Keratinocyte (primary cell): ENCODE data around the gene TMF1. TPM values are rescaled to one million over a fixed set of nuclear protein-coding genes. Genes with fewer than 3 reads are reported as not detected.

Source experiments
- DNase-seq: peaks from one replicate; pipeline ENCODE4 v3.0.0-alpha.2; 2011; ENCODE audit warnings: low read depth, missing footprints, low spot score
- FAIRE-seq: peaks from 2 replicates; lab custom pipeline; 2011; peaks lifted over from hg19 to GRCh38; lab: Jason Lieb, UNC
- H2AFZ ChIP-seq: 2 replicates; pipeline ENCODE4 v1.6.0; 2012; ENCODE audit warnings: low read length, control low read depth, inconsistent platforms; ENCODE audit not compliant: control insufficient read depth
- H3K27ac ChIP-seq: 2 replicates; pipeline ENCODE4 v1.5.1; 2011; ENCODE audit warnings: low read length; ENCODE audit not compliant: control insufficient read depth, insufficient read depth
- H3K27me3 ChIP-seq: 3 replicates; pipeline ENCODE4 v1.6.0; 2011; ENCODE audit warnings: low read length; ENCODE audit not compliant: control insufficient read depth, insufficient read depth; ENCODE audit errors: extremely low read depth
- H3K36me3 ChIP-seq, 2 experiments: 2 replicates in 1 of 2; 3 replicates in 1 of 2; pipeline ENCODE4 v1.5.1; 2011; ENCODE audit warnings: low read length in 2 of 2, mild to moderate bottlenecking in 1 of 2; ENCODE audit not compliant: control insufficient read depth in 2 of 2, insufficient read depth in 2 of 2; ENCODE audit errors: extremely low read depth in 1 of 2
- H3K4me1 ChIP-seq: 3 replicates; pipeline ENCODE4 v1.5.1; 2011; ENCODE audit warnings: low read length; ENCODE audit not compliant: control insufficient read depth, insufficient read depth; ENCODE audit errors: extremely low read depth
- H3K4me2 ChIP-seq: 3 replicates; pipeline ENCODE4 v1.6.0; 2011; ENCODE audit warnings: low read depth, low read length; ENCODE audit not compliant: control insufficient read depth, insufficient read depth; ENCODE audit errors: extremely low read depth
- H3K4me3 ChIP-seq, 3 experiments: fragments of 200-600 bp in 1 of 3; sonication (generic) in 1 of 3; 2 replicates in 2 of 3; 3 replicates in 1 of 3; pipeline ENCODE4 v1.5.1; 2011 to 2016; ENCODE audit warnings: low read length in 3 of 3, mild to moderate bottlenecking in 3 of 3, control low read depth in 2 of 3, inconsistent platforms in 1 of 3, low read depth in 1 of 3, mixed read lengths in 1 of 3, mixed run types in 1 of 3, moderate library complexity in 1 of 3; ENCODE audit not compliant: control insufficient read depth in 2 of 3, insufficient read depth in 2 of 3; ENCODE audit errors: extremely low read depth in 1 of 3
- H3K79me2 ChIP-seq: 2 replicates; pipeline ENCODE4 v1.6.0; 2012; ENCODE audit warnings: low read length; ENCODE audit not compliant: control insufficient read depth, insufficient read depth
- H3K9ac ChIP-seq: 3 replicates; pipeline ENCODE4 v1.6.0; 2011; ENCODE audit warnings: low read length; ENCODE audit not compliant: control insufficient read depth, insufficient read depth; ENCODE audit errors: extremely low read depth
- H3K9me1 ChIP-seq: 3 replicates; pipeline ENCODE4 v1.6.0; 2011; ENCODE audit warnings: low read length; ENCODE audit not compliant: control insufficient read depth, insufficient read depth; ENCODE audit errors: extremely low read depth
- H3K9me3 ChIP-seq: 2 replicates; pipeline ENCODE4 v1.5.1; 2012; ENCODE audit warnings: low read depth, low read length; ENCODE audit not compliant: control insufficient read depth
- H4K20me1 ChIP-seq: 3 replicates; pipeline ENCODE4 v1.6.0; 2011; ENCODE audit warnings: low read length; ENCODE audit not compliant: control insufficient read depth, insufficient read depth; ENCODE audit errors: extremely low read depth
- CTCF ChIP-seq, 3 experiments: IDR thresholded peaks in 1 of 3; conservative IDR thresholded peaks in 1 of 3; optimal IDR thresholded peaks in 1 of 3; 2 replicates in 2 of 3; 3 replicates in 1 of 3; pipeline versions ENCODE3 to v1.5.1; 2011; ENCODE audit warnings: low read length in 3 of 3, mild to moderate bottlenecking in 3 of 3, moderate library complexity in 2 of 3, control low read depth in 1 of 3, inconsistent platforms in 1 of 3; ENCODE audit not compliant: insufficient read depth in 2 of 3; ENCODE audit errors: extremely low read depth in 1 of 3
- EZH2 ChIP-seq: IDR thresholded peaks from one replicate; pipeline ENCODE4 v1.6.1; 2012; ENCODE audit warnings: inconsistent platforms, mild to moderate bottlenecking, low read length, moderate library complexity
- dilution Hi-C: fragments of 300-500 bp; cut with MboI; formaldehyde crosslinking; loops from one replicate; pipeline ENCODE4 v1.7.0; 2020; ENCODE audit warnings: low sequenced_read_pairs; ENCODE audit not compliant: extremely low pct_ligation_motif_present
- polyA plus RNA-seq, 5 experiments: library from polyadenylated mRNA; depleted of rRNA in 3 of 5; stranded (reverse) in 3 of 5; stranded (forward) in 1 of 5; unstranded in 1 of 5; fragments of >200 nt; gene quantifications; 1 replicate in 1 of 5; 2 replicates in 3 of 5; 3 replicates in 1 of 5; pipeline versions ENCODE4 v1.2.1 to v1.2.3, GENCODE V29; 2011 to 2012; ENCODE audit warnings: missing spikeins in 2 of 5, low read depth in 1 of 5, low replicate concordance in 1 of 5

TMF1 gene
- polyA plus RNA-seq, 1 donor (not counting 4 experiments of a cell fraction or from before 2014, with no cell fraction given): 13.7 TPM

GRCh38 chr3:69084326-69085167 lies 32.4 kb upstream of the TMF1 start, which contains the start of gene ARL6IP5:
Gene ARL6IP5, plus strand, starts transcription at chr3:69084937. Its CDS starts 111 bp downstream, at chr3:69085048.
- peaks cover 72% of the 10 kb centered on the region for H3K4me1 ChIP-seq
- H3K9me1 ChIP-seq: no peaks in the 10 kb centered on the region
- no peak for TF ChIP-seq EZH2
- H3K79me2 ChIP-seq: peaks cover 34% of the 10 kb centered on the region
- peaks cover 1 to 3% of the 10 kb centered on the region in 2 experiments for H3K36me3 ChIP-seq
- peak within 1 kb of the TSS; percentile 90 for H3K9ac ChIP-seq
- peak within 1 kb of the TSS; percentile 87 for H3K4me2 ChIP-seq
- H4K20me1 ChIP-seq: no peaks in the 10 kb centered on the region
- H3K9me3 ChIP-seq: no peaks in the 10 kb centered on the region
- FAIRE-seq (peak; percentile 88), DNase-seq (no peak)
- no peaks in the 10 kb centered on the region for H3K27me3 ChIP-seq
- dilution Hi-C loops: no loop called here
- peak within 1 kb of the TSS; percentile 74 to 94 (median 90) for H3K4me3 ChIP-seq
- H2AFZ ChIP-seq: peak within 1 kb of the TSS; percentile 74
- peak within 1 kb of the TSS; percentile 94 for H3K27ac ChIP-seq

- FAIRE-seq (peak; percentile 46), DNase-seq (no peak)
- dilution Hi-C loops: no loop called here
- H3K27ac ChIP-seq: peak overlapping the region; percentile 94
- H3K4me3 ChIP-seq: peak overlapping the region in 1 of 3 experiments; percentile 38
- H3K79me2 ChIP-seq: peaks cover 35% of the 10 kb centered on the region
- H3K9ac ChIP-seq: peak overlapping the region; percentile 35
- peak overlapping the region; percentile 34 for H2AFZ ChIP-seq
- H3K4me1 ChIP-seq: peaks cover 61% of the 10 kb centered on the region
- no peaks in the 10 kb centered on the region for H4K20me1 ChIP-seq
- no peaks in the 10 kb centered on the region for H3K9me3 ChIP-seq
- no peak for TF ChIP-seq EZH2
- TF ChIP-seq CTCF (optimal IDR thresholded peaks at IDR 0.05 in 1 of 3, IDR thresholded peaks at IDR 0.05 in 1 of 3, conservative IDR thresholded peaks at IDR 0.05 in 1 of 3; ENCODE audit: extremely low read depth in 1 of 3, insufficient read depth in 2 of 3, low read length in 3 of 3): no peak
- no peaks in the 10 kb centered on the region for H3K27me3 ChIP-seq
- H3K4me2 ChIP-seq: peak overlapping the region; percentile 62
- no peaks in the 10 kb centered on the region for H3K9me1 ChIP-seq
- H3K36me3 ChIP-seq: no peaks in the 10 kb centered on the region
Observed at GRCh38 chr3:69082805-69083204, 30.7 kb upstream of the TMF1 start.
